IMR-90 (cell line): Measurements from ENCODE around the gene SF3A1. TPM values are rescaled to one million over a fixed set of nuclear protein-coding genes. Genes with fewer than 3 reads are reported as not detected.

Experiments
- ATAC-seq: fragments of 200-7000 bp; cut with Tn5 transposase; 2 replicates; pipeline ENCODE4 v1.9.1; 2020; ENCODE audit warnings: low read depth, mild to moderate bottlenecking, moderate library complexity
- BruUV-seq: library from RNA; stranded (reverse); fragments of 400-500 nt; replicated peaks from 2 replicates; lab custom pipeline; 2021; lab: Mats Ljungman, UMichigan
- CTCF ChIA-PET: fragments of 300-600 bp; formaldehyde crosslinking; extraction: SDS; loops from one replicate; lab custom pipeline; 2021; ENCODE audit warnings: antibody characterized with exemption; lab: Yijun Ruan, JAX
- POLR2A ChIA-PET: fragments of 300-600 bp; sonication (Branson Sonifier 250); formaldehyde crosslinking; loops from one replicate; lab custom pipeline; 2022; ENCODE audit warnings: antibody characterized with exemption; ENCODE audit not compliant: unreplicated experiment; lab: Charles Lee
- DNase-seq: peaks from one replicate; pipeline ENCODE4 v3.0.0; 2013
- H2AFZ ChIP-seq: replicated peaks from 2 replicates; pipeline ENCODE3; 2013; ENCODE audit warnings: low read length, mild to moderate bottlenecking; ENCODE audit not compliant: poor library complexity
- H2AK5ac ChIP-seq: 2 replicates; pipeline ENCODE4 v1.6.1; 2013; ENCODE audit warnings: low read depth, low read length, inconsistent platforms
- H2AK9ac ChIP-seq: replicated peaks from 2 replicates; pipeline ENCODE3; 2013; ENCODE audit warnings: mild to moderate bottlenecking, low read depth, low read length, moderate library complexity; ENCODE audit not compliant: poor library complexity
- H2BK120ac ChIP-seq: 2 replicates; pipeline ENCODE4 v1.6.1; 2013; ENCODE audit warnings: low read depth, low read length, inconsistent platforms
- H2BK15ac ChIP-seq: 3 replicates; pipeline ENCODE4 v1.6.1; 2013; ENCODE audit warnings: low read depth, low read length, inconsistent platforms
- H2BK20ac ChIP-seq: 2 replicates; pipeline ENCODE4 v1.6.1; 2013; ENCODE audit warnings: low read depth, mild to moderate bottlenecking, inconsistent platforms, low read length, moderate library complexity
- H2BK5ac ChIP-seq: 2 replicates; pipeline ENCODE4 v1.6.1; 2013; ENCODE audit warnings: mild to moderate bottlenecking, low read depth, low read length, inconsistent platforms; ENCODE audit not compliant: poor library complexity, severe bottlenecking
- H3K14ac ChIP-seq: replicated peaks from 2 replicates; pipeline ENCODE4 v1.6.1; 2013; ENCODE audit warnings: low read depth, low read length, inconsistent platforms
- H3K18ac ChIP-seq: 2 replicates; pipeline ENCODE4 v1.6.1; 2013; ENCODE audit warnings: low read depth, low read length, control low read depth
- H3K23ac ChIP-seq: 2 replicates; pipeline ENCODE4 v1.6.1; 2013; ENCODE audit warnings: low read depth, low read length, inconsistent platforms
- H3K27ac ChIP-seq: 2 replicates; pipeline ENCODE4 v1.5.1; 2013; ENCODE audit warnings: mild to moderate bottlenecking, control low read depth, low read length; ENCODE audit not compliant: insufficient read depth
- H3K27me3 ChIP-seq: 2 replicates; pipeline ENCODE4 v1.6.1; 2013; ENCODE audit warnings: low read length; ENCODE audit not compliant: control insufficient read depth, insufficient read depth
- H3K36me3 ChIP-seq: 2 replicates; pipeline ENCODE4 v1.6.1; 2013; ENCODE audit warnings: low read length, mixed read lengths; ENCODE audit not compliant: control insufficient read depth, insufficient read depth
- H3K4ac ChIP-seq: 2 replicates; pipeline ENCODE4 v1.6.1; 2013; ENCODE audit warnings: low read depth, low read length, inconsistent platforms
- H3K4me1 ChIP-seq: 2 replicates; pipeline ENCODE4 v1.6.1; 2013; ENCODE audit warnings: low read length, mixed read lengths; ENCODE audit not compliant: control insufficient read depth, insufficient read depth
- H3K4me2 ChIP-seq: 2 replicates; pipeline ENCODE4 v1.6.1; 2013; ENCODE audit warnings: low read depth, mild to moderate bottlenecking, control low read depth, low read length, moderate library complexity
- H3K4me3 ChIP-seq: 2 replicates; pipeline ENCODE4 v1.5.1; 2013; ENCODE audit warnings: low read depth, mild to moderate bottlenecking, control low read depth, low read length, moderate library complexity; ENCODE audit not compliant: insufficient read depth
- H3K56ac ChIP-seq: 2 replicates; pipeline ENCODE4 v1.6.1; 2013; ENCODE audit warnings: low read length, inconsistent platforms; ENCODE audit not compliant: insufficient read depth; ENCODE audit errors: extremely low read depth
- H3K79me1 ChIP-seq, 2 experiments: 2 replicates each; pipeline ENCODE4 v1.6.1; 2013; ENCODE audit warnings: low read length in 2 of 2, inconsistent platforms in 1 of 2, low read depth in 1 of 2
- H3K9ac ChIP-seq: 2 replicates; pipeline ENCODE4 v1.6.1; 2013; ENCODE audit warnings: low read depth, low read length, control low read depth
- H3K9me1 ChIP-seq: 2 replicates; pipeline ENCODE4 v1.6.1; 2013; ENCODE audit warnings: low read length, inconsistent platforms; ENCODE audit not compliant: insufficient read depth
- H3K9me3 ChIP-seq: 2 replicates; pipeline ENCODE4 v1.6.1; 2013; ENCODE audit warnings: low read length; ENCODE audit not compliant: control insufficient read depth, insufficient read depth
- H4K20me1 ChIP-seq: 2 replicates; pipeline ENCODE4 v1.6.1; 2013; ENCODE audit warnings: low read length, inconsistent platforms; ENCODE audit not compliant: insufficient read depth
- H4K5ac ChIP-seq: 2 replicates; pipeline ENCODE4 v1.6.1; 2013; ENCODE audit warnings: mild to moderate bottlenecking, low read depth, low read length, control low read depth
- H4K8ac ChIP-seq, 2 experiments: 2 replicates each; pipeline ENCODE4 v1.6.1; 2013; ENCODE audit warnings: low read depth in 2 of 2, low read length in 2 of 2, control low read depth in 1 of 2, inconsistent platforms in 1 of 2
- H4K91ac ChIP-seq: 2 replicates; pipeline ENCODE4 v1.6.1; 2013; ENCODE audit warnings: low read depth, low read length, inconsistent platforms; ENCODE audit not compliant: insufficient read depth
- BHLHE40 ChIP-seq: fragments of 150-350 bp; IDR thresholded peaks from 2 replicates; pipeline ENCODE4 v1.6.1; 2016; ENCODE audit warnings: mild to moderate bottlenecking, low read depth, low read length
- FOS ChIP-seq: fragments of 150-350 bp; IDR thresholded peaks from 2 replicates; pipeline ENCODE4 v1.6.1; 2016; ENCODE audit warnings: low read depth, low read length
- MAFK ChIP-seq: IDR thresholded peaks from 2 replicates; pipeline ENCODE4 v1.6.1; 2012; ENCODE audit warnings: low read depth, low read length, improper control_type of control experiment
- RAD21 ChIP-seq: IDR thresholded peaks from 2 replicates; pipeline ENCODE4 v1.6.1; 2012; ENCODE audit warnings: low read length, improper control_type of control experiment
- RFX5 ChIP-seq: IDR thresholded peaks from 2 replicates; pipeline ENCODE4 v1.8.0; 2012; ENCODE audit warnings: low read depth, mild to moderate bottlenecking, low read length, moderate library complexity
- SMC3 ChIP-seq: fragments of 150-350 bp; IDR thresholded peaks from 2 replicates; pipeline ENCODE4 v1.6.1; 2016; ENCODE audit warnings: low read depth, mild to moderate bottlenecking, antibody characterized with exemption, low read length, moderate library complexity
- USF2 ChIP-seq: fragments of 150-350 bp; IDR thresholded peaks from 2 replicates; pipeline ENCODE4 v1.6.1; 2017; ENCODE audit warnings: mild to moderate bottlenecking, antibody characterized with exemption, low read length, low read depth
- WGBS, 2 experiments: methylation state at CpG; one replicate each; pipeline versions ENCODE4 v1.1.5 to v1.1.7; 2013; ENCODE audit warnings: missing lambda C conversion rate in 2 of 2; ENCODE audit not compliant: insufficient read length in 1 of 2; ENCODE audit errors: extremely low coverage in 2 of 2; 5-methylcytosine and 5-hydroxymethylcytosine counted together
- dilution Hi-C: fragments of 300-500 bp; cut with HindIII; formaldehyde crosslinking; loops from one replicate; pipeline ENCODE4 v1.14.3; 2018; ENCODE audit warnings: low sequenced_read_pairs; ENCODE audit not compliant: unreplicated experiment
- in situ Hi-C: fragments of 300-500 bp; cut with MboI; formaldehyde crosslinking; loops from 3 replicates; pipeline ENCODE4 v1.14.3; 2019; ENCODE audit warnings: low sequenced_read_pairs, inconsistent platforms, mixed read lengths
- intact Hi-C: fragments of 100-400 bp; cut with micrococcal nuclease; formaldehyde crosslinking; loops from 2 replicates; pipeline ENCODE4 v1.10.0; 2022
- polyA plus RNA-seq, 3 experiments: library from polyadenylated mRNA; depleted of rRNA; stranded (reverse); fragments of >200 nt; gene quantifications; 2 replicates each; pipeline ENCODE4 v1.2.3, GENCODE V29; 2012; ENCODE audit warnings: low replicate concordance in 1 of 3
- total RNA-seq: library from RNA; depleted of rRNA; stranded (reverse); fragments of >200 nt; gene quantifications from 2 replicates; pipeline ENCODE4 v1.2.3, GENCODE V29; 2012

The SF3A1 gene
- total and polyA plus RNA-seq, 2 of the 4 experiments (the other 2 are of a cell fraction) = 36.9 to 67.2 TPM

- TF ChIP-seq BHLHE40 = no peak
- no peak for TF ChIP-seq USF2
- TF ChIP-seq MAFK = no peak
- TF ChIP-seq RAD21 = no peak
- TF ChIP-seq FOS = no peak
- no peak for TF ChIP-seq RFX5
- TF ChIP-seq SMC3 = no peak
- Histone ChIP-seq H2BK15ac (no peak overlapping the region), H4K91ac (no peak overlapping the region), H3K9me3 (no peaks in the 10 kb centered on the region), H3K23ac (no peak overlapping the region), H2AK5ac (no peak overlapping the region), H3K4ac (no peak overlapping the region), H3K27ac (no peak overlapping the region), H3K36me3 (peaks cover 24% of the 10 kb centered on the region), H4K8ac (no peak overlapping the region), H2AK9ac (peak overlapping the region; percentile 62), H2AFZ (peak overlapping the region; percentile 6), H3K4me3 (no peak overlapping the region), H3K14ac (no peak overlapping the region), H2BK20ac (no peak overlapping the region), H2BK120ac (no peak overlapping the region), H4K5ac (no peak overlapping the region), H4K20me1 (peaks cover 8% of the 10 kb centered on the region), H3K9me1 (no peaks in the 10 kb centered on the region), H3K79me1 (peaks cover 0 to 14% of the 10 kb centered on the region in 2 experiments; a peak in 3 of 4 replicates), H3K18ac (no peak overlapping the region), H3K4me1 (peaks cover 10% of the 10 kb centered on the region), H3K56ac (no peak overlapping the region), H3K9ac (no peak overlapping the region), H3K4me2 (no peak overlapping the region), H3K27me3 (no peaks in the 10 kb centered on the region), H2BK5ac (no peak overlapping the region)
- in situ Hi-C loops = no loop called here
- no TSS peak for BruUV-seq
- POLR2A ChIA-PET = no interaction called here
- ATAC-seq (no peak), DNase-seq (no peak)
- intact Hi-C loops = no loop called here
- dilution Hi-C loops = no loop called here
- 89% methylated on average over 5 of the region's 27 CpGs; no CpG with 5 or more reads in 1 of the 2 experiments for WGBS, 2 experiments
- CTCF ChIA-PET = no interaction called here
These were observed 71.4 kb downstream of the SF3A1 start for GRCh38 chr22:30285176-30285845.
